ENCODE data around the gene HS1BP3.

HS1BP3 gene

GRCh38 chr2:20650877-20651730, at the start of gene HS1BP3:
TSS of gene HS1BP3 (minus strand) at chr2:20651098. CDS start at chr2:20651063, 35 bp downstream.
- peak; percentile 32 for DNase-seq

- DNase-seq, result no peak
Measured at GRCh38 chr2:20698916-20699613, 48.2 kb upstream of the HS1BP3 start.

GRCh38 chr2:20697322-20697934, 46.5 kb upstream of the HS1BP3 start:
- no peak for DNase-seq

GRCh38 chr2:20696366-20696765, 45.5 kb upstream of the HS1BP3 start:
- no peak for DNase-seq

- no peak for DNase-seq
Measured at GRCh38 chr2:20693317-20693716, 42.4 kb upstream of the HS1BP3 start.

- DNase-seq, result no peak
Measured at GRCh38 chr2:20692081-20692480, 41.2 kb upstream of the HS1BP3 start.

- DNase-seq, result no peak
Measured at GRCh38 chr2:20691076-20691734, 40.3 kb upstream of the HS1BP3 start.

- DNase-seq, result no peak
Measured at GRCh38 chr2:20689428-20690264, 38.7 kb upstream of the HS1BP3 start.

GRCh38 chr2:20687260-20687832, 36.4 kb upstream of the HS1BP3 start:
- DNase-seq, result no peak

GRCh38 chr2:20684581-20685063, 33.7 kb upstream of the HS1BP3 start:
- DNase-seq, result no peak

GRCh38 chr2:20682167-20682920, 31.4 kb upstream of the HS1BP3 start:
- DNase-seq, result no peak

- DNase-seq, result no peak
Measured at GRCh38 chr2:20680744-20681375, 30.0 kb upstream of the HS1BP3 start.

GRCh38 chr2:20678780-20679179, 27.9 kb upstream of the HS1BP3 start:
- DNase-seq, result no peak

- no peak for DNase-seq
Measured at GRCh38 chr2:20678086-20678395, 27.1 kb upstream of the HS1BP3 start.

- DNase-seq, result no peak
Measured at GRCh38 chr2:20677301-20678085, 26.6 kb upstream of the HS1BP3 start.

GRCh38 chr2:20676353-20677215, 25.7 kb upstream of the HS1BP3 start:
- DNase-seq, result no peak

- no peak for DNase-seq
Measured at GRCh38 chr2:20675701-20676352, 24.9 kb upstream of the HS1BP3 start.

- no peak for DNase-seq
Measured at GRCh38 chr2:20674974-20675679, 24.2 kb upstream of the HS1BP3 start.
